Measurements from ENCODE around the gene IFNL4. TPM values are rescaled to one million over a fixed set of nuclear protein-coding genes. Genes with fewer than 3 reads are reported as not detected.
A peak's percentile ranks its signal among the peaks of the same experiment; 100 is the strongest.
"Not testable (repeated sequence)": the region's sequence is repeated elsewhere in the genome, so short reads cannot be mapped to it uniquely, and the experiment has no call there.

IFNL4 gene
- total RNA-seq, 2 donors from 2014 or later = not detected

- no peak for ATAC-seq
- intact Hi-C loops (cut with DNase I) = no loop called here
Measured at GRCh38 chr19:39262496-39262895, 13.8 kb upstream of the IFNL4 start.

DNA sequence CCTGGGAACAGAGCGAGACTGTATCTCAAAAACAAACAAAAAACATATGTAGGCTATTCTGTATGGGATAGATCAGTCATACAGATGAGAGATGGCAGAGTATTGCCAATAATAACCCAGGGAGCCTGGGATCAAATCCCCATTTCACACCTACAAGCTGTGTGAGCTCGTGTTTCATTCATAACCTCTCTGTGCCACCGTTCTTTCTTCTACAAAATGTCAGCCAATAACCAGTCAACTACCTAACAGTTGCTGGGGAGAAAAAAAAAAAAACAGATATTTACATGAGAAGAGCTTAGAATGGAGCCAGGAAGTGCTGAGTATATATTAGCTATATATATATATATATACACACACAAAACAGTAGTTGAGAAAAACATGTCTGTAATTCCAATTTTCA is 13.0 kb upstream of the IFNL4 start:
- no peak for DNase-seq
- intact Hi-C loops (cut with DNase I) = no loop called here
- ATAC-seq = no peak

More at GRCh38 chr19:39262496-39262895, 13.8 kb upstream of the IFNL4 start:
- no peak for DNase-seq

GRCh38 chr19:39257227-39257626 is 8.6 kb upstream of the IFNL4 start:
- intact Hi-C loops (cut with DNase I) = no loop called here
- no peak for DNase-seq
- ATAC-seq = no peak

DNA sequence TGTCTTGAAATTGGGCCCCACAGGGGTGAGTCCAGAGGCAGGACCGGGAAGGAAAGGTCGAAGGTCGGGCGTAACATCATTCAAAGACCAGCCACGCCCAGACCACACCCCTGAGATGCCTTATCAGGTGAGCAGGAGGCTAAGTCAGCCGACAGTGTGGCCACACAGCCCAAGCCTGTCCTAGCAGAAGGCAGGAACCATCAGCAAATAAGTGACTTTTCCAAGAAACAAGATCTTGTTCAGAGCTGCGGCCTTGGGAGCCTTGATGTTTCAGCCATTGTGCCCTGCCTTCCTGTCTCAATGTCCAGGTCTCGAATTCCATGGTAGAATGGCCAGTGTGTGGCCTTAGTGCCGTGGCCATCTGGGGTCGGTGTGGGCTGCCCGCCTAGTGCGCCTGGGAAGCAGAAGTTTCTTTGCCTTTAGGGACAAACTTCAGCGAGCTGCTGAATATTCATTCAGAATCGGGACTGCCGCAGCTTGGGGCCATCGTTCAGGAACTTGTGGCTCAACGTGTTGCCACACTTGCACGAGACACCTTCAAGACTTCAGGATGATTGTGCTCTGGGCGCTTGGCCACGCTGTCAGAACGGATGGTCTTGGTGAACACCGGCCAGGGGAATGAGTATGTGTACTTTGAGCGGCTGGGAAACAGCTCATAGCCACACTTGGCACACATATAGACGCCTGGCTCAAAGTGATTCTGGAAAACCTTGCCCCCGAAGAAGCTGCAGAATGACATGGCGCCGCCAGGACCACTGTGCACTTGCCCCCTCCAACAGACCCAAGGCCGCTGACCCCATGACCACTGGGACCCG is 6.1 kb upstream of the IFNL4 start:
- ATAC-seq = no peak
- intact Hi-C loops (cut with DNase I) = no loop called here

GRCh38 chr19:39253374-39254149 is 4.9 kb upstream of the IFNL4 start:
- ATAC-seq (no peak), DNase-seq (no peak)
- intact Hi-C loops (cut with DNase I) = no loop called here

More for the DNA sequence above, 6.1 kb upstream of the IFNL4 start:
- DNase-seq = no peak

GRCh38 chr19:39252458-39252857 is 3.8 kb upstream of the IFNL4 start:
- intact Hi-C loops (cut with DNase I) = no loop called here
- DNase-seq = no peak
- ATAC-seq = no peak

DNA sequence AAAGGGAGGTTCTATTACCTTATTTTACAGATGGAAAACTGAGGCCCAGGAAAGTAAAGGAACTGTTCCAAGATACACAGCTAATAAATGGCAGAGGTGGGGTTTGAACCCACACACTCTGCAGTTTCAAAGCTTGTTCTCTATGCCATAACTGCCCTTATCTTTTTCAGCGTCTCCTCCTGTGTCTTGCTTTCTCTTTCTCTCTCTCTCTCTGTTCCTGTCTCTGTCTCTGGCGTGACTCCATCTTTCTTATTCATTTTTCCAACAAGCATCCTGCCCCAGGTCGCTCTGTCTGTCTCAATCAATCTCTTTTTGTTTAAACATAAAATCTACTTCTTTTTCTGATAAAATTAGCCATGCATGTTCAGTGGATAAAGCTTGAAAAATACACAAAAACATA is 3.2 kb upstream of the IFNL4 start:
- ATAC-seq = no peak
- intact Hi-C loops (cut with DNase I) = no loop called here
- DNase-seq = no peak

GRCh38 chr19:39251081-39251480 is 2.4 kb upstream of the IFNL4 start:
- intact Hi-C loops (cut with DNase I) = no loop called here
- ATAC-seq (no peak), DNase-seq (no peak)

GRCh38 chr19:39247701-39248664 is 673 bp downstream of the IFNL4 start:
- DNase-seq (no peak), ATAC-seq (peak; percentile 41 to 75)
- intact Hi-C loops (cut with DNase I) = no loop called here

DNA sequence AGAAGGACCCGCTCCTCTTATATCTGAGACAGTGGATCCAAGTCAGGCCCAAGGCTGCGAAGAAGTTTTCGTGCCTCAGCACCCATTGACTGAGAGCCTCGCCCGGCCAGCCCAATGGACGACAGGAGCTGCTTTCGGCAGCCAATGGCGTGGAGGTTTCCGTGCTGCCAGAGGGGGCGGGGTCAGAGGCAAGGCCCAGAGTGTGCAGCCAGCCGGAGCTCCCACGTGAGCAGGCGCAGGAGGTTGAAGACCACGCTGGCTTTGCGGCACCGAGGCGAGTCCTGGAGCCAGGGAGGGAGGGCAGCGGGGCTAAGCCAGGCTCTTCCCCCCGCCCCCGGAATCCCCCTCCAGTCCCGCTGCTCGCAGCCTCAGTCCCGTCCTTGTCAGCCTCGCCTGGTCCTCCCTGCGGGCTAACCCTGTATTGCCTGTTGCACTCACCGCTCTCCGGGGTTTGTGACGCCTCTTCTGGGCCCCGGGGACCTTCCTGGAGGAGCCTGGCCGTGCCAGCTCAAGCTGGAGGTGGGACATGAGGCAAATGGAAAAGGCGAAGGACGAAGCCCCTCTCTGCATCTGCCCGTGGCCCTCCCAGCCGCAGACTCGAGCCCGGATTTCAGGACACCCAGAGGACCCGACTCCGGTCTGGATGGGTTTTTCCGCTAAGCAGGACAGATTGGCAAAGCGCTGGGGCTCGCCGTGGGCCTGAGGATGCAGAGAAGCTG is 1.5 kb downstream of the IFNL4 start:
- intact Hi-C loops (cut with DNase I) = no loop called here
- peak; percentile 53 for DNase-seq
- peak; percentile 34 to 84 for ATAC-seq

DNA sequence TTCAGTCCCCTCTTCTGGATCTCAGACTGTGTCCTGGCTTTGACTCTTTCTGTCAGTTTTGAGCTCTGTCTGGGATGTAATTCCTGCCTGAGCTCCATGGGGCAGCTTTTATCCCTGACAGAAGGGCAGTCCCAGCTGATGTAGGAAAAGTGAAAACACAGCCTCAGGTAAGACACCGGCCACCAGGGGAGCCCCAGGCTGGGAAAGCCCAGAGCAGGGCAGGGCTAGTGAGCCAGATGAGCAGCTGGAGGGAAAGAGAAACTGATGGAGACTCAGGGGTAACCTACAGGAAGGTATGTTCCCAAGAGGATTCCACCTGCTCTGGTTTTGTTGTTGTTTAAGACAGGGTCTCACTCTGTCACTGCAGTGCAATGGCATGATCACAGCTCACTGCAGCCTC is 3.5 kb downstream of the IFNL4 start:
- ATAC-seq; DNase-seq; intact Hi-C loops (cut with DNase I): not testable (repeated sequence)

GRCh38 chr19:39244410-39245100 is 4.1 kb downstream of the IFNL4 start, which contains the start of gene IFNL3:
Gene IFNL3 (minus strand): TSS chr19:39245006. CDS start chr19:39244967, 39 bp downstream.
- DNase-seq; intact Hi-C loops (cut with DNase I); ATAC-seq: not testable (repeated sequence)

GRCh38 chr19:39243741-39244140 is 4.9 kb downstream of the IFNL4 start:
- ATAC-seq; DNase-seq; intact Hi-C loops (cut with DNase I): not testable (repeated sequence)

DNA sequence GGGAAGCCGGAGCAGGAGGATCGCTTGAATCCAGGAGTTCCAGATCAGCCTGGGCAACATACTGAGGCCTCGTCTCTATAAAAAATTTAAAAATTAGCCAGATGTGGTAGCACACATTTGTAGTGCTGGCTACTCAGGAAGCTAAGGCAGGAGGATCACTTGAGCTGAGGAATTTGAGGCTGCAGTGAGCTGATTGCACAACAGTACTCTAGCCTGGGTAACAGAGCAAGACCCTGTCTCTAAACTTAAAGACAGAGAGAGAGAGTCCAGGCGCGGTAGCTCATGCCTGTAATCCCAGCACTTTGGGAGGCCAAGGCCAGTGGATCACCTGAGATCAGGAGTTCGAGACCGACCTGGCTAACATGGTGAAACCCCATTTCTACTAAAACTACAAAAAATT is 8.2 kb downstream of the IFNL4 start:
- no peak for DNase-seq

DNA sequence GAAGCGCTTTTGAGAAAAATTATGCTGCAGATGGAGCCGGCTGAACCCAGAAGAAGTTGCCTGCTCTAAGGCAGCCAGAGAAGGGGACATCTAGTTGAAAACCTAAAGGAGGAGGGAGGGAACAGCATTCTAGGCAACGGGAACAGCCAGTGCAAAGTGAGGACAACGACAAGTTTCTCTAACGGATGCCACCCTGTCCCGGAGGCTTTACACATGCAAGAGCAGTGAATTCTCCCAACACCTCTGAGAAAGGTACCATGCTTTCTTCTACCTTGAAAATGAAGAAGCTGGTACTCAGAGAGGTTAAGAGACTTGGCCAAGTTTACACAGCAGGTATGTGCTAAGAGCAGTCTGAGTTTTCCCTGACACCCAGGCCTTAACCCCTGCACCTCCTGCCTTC is 9.7 kb downstream of the IFNL4 start:
- intact Hi-C loops (cut with DNase I) = no loop called here
- ATAC-seq (no peak), DNase-seq (no peak)

More for the DNA sequence above, 8.2 kb downstream of the IFNL4 start:
- intact Hi-C loops (cut with DNase I) = no loop called here
- no peak for ATAC-seq

DNA sequence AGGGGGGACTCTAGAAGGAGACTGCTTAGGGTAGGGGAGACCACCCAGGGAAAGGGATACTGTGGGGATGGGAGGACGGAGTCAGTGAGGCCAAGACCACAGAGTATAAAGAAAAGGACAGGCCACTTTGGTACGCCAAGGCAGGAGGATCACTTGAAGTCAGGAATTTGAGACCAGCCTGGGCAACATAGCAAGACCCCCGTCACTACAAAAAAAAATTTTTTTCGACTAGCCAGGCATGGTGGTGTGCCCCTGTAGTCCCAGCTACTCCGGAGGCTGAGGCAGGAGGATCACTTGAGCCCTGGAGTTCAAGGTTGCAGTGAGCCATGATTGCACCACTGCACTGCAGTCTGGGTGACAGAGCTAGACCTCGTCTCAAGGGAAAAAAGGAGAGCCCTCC is 10.4 kb downstream of the IFNL4 start:
- ATAC-seq = no peak
- no peak for DNase-seq
- intact Hi-C loops (cut with DNase I) = no loop called here

GRCh38 chr19:39237200-39238184 is 11.2 kb downstream of the IFNL4 start:
- intact Hi-C loops (cut with DNase I) = no loop called here
- ATAC-seq (peak in 1 of 2 donors; percentile 49), DNase-seq (no peak)
